HepG2 (cell line): Measurements from ENCODE around the gene ZCCHC18. TPM values are rescaled to one million over a fixed set of nuclear protein-coding genes. Genes with fewer than 3 reads are reported as not detected.

ENCODE experiments used
- ATAC-seq: fragments of 200-7000 bp; cut with Tn5 transposase; 3 replicates; pipeline ENCODE4 v1.9.1; 2020; ENCODE audit warnings: mild to moderate bottlenecking, moderate library complexity
- BruUV-seq: library from RNA; stranded (reverse); fragments of 400-500 nt; replicated peaks from 2 replicates; lab custom pipeline; 2021; lab: Mats Ljungman, UMichigan
- CTCF ChIA-PET: fragments of 300-600 bp; formaldehyde crosslinking; extraction: SDS; loops from one replicate; lab custom pipeline; 2021; ENCODE audit warnings: low total read pairs, inconsistent platforms, low intra/inter-chr PET ratio; lab: Yijun Ruan, JAX
- POLR2A ChIA-PET: fragments of 350-600 bp; sonication (Branson Sonifier 250); formaldehyde crosslinking; loops from one replicate; lab custom pipeline; 2020; ENCODE audit warnings: antibody characterized with exemption, inconsistent platforms; lab: Yijun Ruan, JAX
- DNase-seq: peaks from one replicate; pipeline ENCODE4 v3.0.0-alpha.2; 2015; ENCODE audit warnings: low spot score
- FAIRE-seq: peaks from 3 replicates; lab custom pipeline; 2011; peaks lifted over from hg19 to GRCh38; lab: Jason Lieb, UNC
- H2AFZ ChIP-seq: one replicate; pipeline ENCODE4 v1.6.1; 2011; ENCODE audit warnings: low read length, inconsistent platforms
- H3K27ac ChIP-seq: fragments of 300-600 bp; 3 replicates; pipeline ENCODE4 v1.8.0; 2011; ENCODE audit warnings: mixed run types, mild to moderate bottlenecking, mixed read lengths, low read length, inconsistent platforms; ENCODE audit not compliant: insufficient read depth; ENCODE audit errors: extremely low read length
- H3K27me3 ChIP-seq, 2 experiments: fragments of 200-600 bp in 1 of 2; 2 replicates in 1 of 2; 3 replicates in 1 of 2; pipeline versions ENCODE4 v1.6.0 to v1.8.0; 2011; ENCODE audit warnings: low read length in 2 of 2, mild to moderate bottlenecking in 2 of 2, moderate library complexity in 2 of 2, inconsistent platforms in 1 of 2; ENCODE audit not compliant: insufficient read depth in 2 of 2, control insufficient read depth in 1 of 2
- H3K36me3 ChIP-seq, 2 experiments: fragments of 200-600 bp in 1 of 2; replicated peaks in 1 of 2; 2 replicates in 1 of 2; 3 replicates in 1 of 2; pipeline versions ENCODE4 v1.5.1 to v1.8.0; 2011; ENCODE audit warnings: low read length in 2 of 2, inconsistent platforms in 1 of 2; ENCODE audit not compliant: insufficient read depth in 2 of 2, control insufficient read depth in 1 of 2
- H3K4me1 ChIP-seq: 2 replicates; pipeline ENCODE4 v1.5.1; 2012; ENCODE audit warnings: low read length, inconsistent platforms; ENCODE audit not compliant: insufficient read depth
- H3K4me2 ChIP-seq: 2 replicates; pipeline ENCODE4 v1.6.0; 2011; ENCODE audit warnings: low read depth, low read length, inconsistent platforms
- H3K4me3 ChIP-seq, 3 experiments: fragments of 200-600 bp in 1 of 3; sonication (generic), shearing (Covaris generic) in 1 of 3; replicated peaks in 1 of 3; 2 replicates each; pipeline ENCODE4 v1.5.1; 2011 to 2016; ENCODE audit warnings: low read length in 3 of 3, inconsistent platforms in 2 of 3, low read depth in 2 of 3, mild to moderate bottlenecking in 2 of 3, control low read depth in 1 of 3, mixed read lengths in 1 of 3; ENCODE audit not compliant: insufficient read depth in 1 of 3
- H3K79me2 ChIP-seq: one replicate; pipeline ENCODE4 v1.6.1; 2011; ENCODE audit warnings: low read length, inconsistent platforms; ENCODE audit not compliant: insufficient read depth
- H3K9ac ChIP-seq: 2 replicates; pipeline ENCODE4 v1.6.0; 2011; ENCODE audit warnings: mild to moderate bottlenecking, low read depth, low read length, inconsistent platforms; ENCODE audit not compliant: insufficient read depth
- H3K9me3 ChIP-seq: 2 replicates; pipeline ENCODE4 v1.5.1; 2012; ENCODE audit warnings: mild to moderate bottlenecking, low read length
- H4K20me1 ChIP-seq: 2 replicates; pipeline ENCODE4 v1.6.0; 2011; ENCODE audit warnings: inconsistent platforms, mild to moderate bottlenecking, low read length, moderate library complexity; ENCODE audit not compliant: insufficient read depth
- FOXM1 ChIP-seq: sonication (generic); formaldehyde crosslinking; IDR thresholded peaks from 2 replicates; pipeline ENCODE4 v1.5.0; 2020; ENCODE audit warnings: missing genetic modification reagents
- PHB2 ChIP-seq: fragments of 450-650 bp; IDR thresholded peaks from 2 replicates; pipeline ENCODE4 v1.6.1; 2018; ENCODE audit not compliant: partially characterized antibody
- ZKSCAN8 ChIP-seq: IDR thresholded peaks from 2 replicates; pipeline ENCODE4 v1.6.1; 2016; ENCODE audit warnings: borderline replicate concordance, missing genetic modification reagents, missing compliant biosample characterization
- ZNF674 ChIP-seq: sonication (generic); formaldehyde crosslinking; IDR thresholded peaks from 2 replicates; pipeline ENCODE4 v1.5.0; 2020; ENCODE audit warnings: low read depth, mild to moderate bottlenecking, missing genetic modification reagents
- ZNF746 ChIP-seq: sonication (generic); formaldehyde crosslinking; IDR thresholded peaks from 2 replicates; pipeline ENCODE4 v1.8.0; 2022; ENCODE audit warnings: mild to moderate bottlenecking, missing genetic modification reagents
- WGBS: methylation state at CpG from one replicate; pipeline ENCODE4 v1.1.6; 2017; ENCODE audit warnings: low lambda C conversion rate; 5-methylcytosine and 5-hydroxymethylcytosine counted together
- in situ Hi-C: cut with HindIII; loops from 2 replicates; pipeline ENCODE4 v1.10.0; 2017; ENCODE audit warnings: low pct_unique_long_range_greater_than_20kb; ENCODE audit not compliant: extremely low pct_ligation_motif_present
- intact Hi-C: fragments of 100-400 bp; cut with micrococcal nuclease; formaldehyde crosslinking; loops from one replicate; pipeline ENCODE4 v1.10.0; 2022; ENCODE audit not compliant: unreplicated experiment
- polyA plus RNA-seq, 8 experiments: library from polyadenylated mRNA; depleted of rRNA in 3 of 8; stranded (reverse) in 7 of 8; unstranded in 1 of 8; fragments of >200 nt; fragmentation: Illumina TruSeq in 4 of 8; extraction: Trizol in 4 of 8; gene quantifications; 2 replicates each; pipeline versions ENCODE4 v1.2.1 to v1.2.3, GENCODE V29; 2011 to 2016; ENCODE audit warnings: low read depth in 4 of 8, missing spikeins in 1 of 8, mixed read lengths in 1 of 8; ENCODE audit not compliant: insufficient read depth in 1 of 8
- total RNA-seq, 5 experiments: library from RNA; depleted of rRNA; stranded (reverse); fragments of >200 nt; fragmentation: Illumina TruSeq; extraction: Trizol; gene quantifications; 2 replicates each; pipeline ENCODE4 v1.2.3, GENCODE V29; 2016; ENCODE audit warnings: low read depth in 1 of 5
- TF ChIP-seq, protein P1 (sequence below): sonication (generic); formaldehyde crosslinking; IDR thresholded peaks from 2 replicates; pipeline ENCODE4 v1.8.0; 2022; ENCODE audit warnings: mild to moderate bottlenecking, missing genetic modification reagents; ENCODE audit not compliant: insufficient replicate concordance
- TF ChIP-seq, protein P2 (sequence below): sonication (generic); formaldehyde crosslinking; IDR thresholded peaks from 2 replicates; pipeline ENCODE4 v1.8.1; 2023; ENCODE audit warnings: missing genetic modification reagents, mild to moderate bottlenecking, borderline replicate concordance
- TF ChIP-seq, protein P3 (sequence below): sonication (generic); formaldehyde crosslinking; IDR thresholded peaks from 2 replicates; pipeline ENCODE4 v1.5.0; 2020; ENCODE audit warnings: missing genetic modification reagents

Gene ZCCHC18
- total and polyA plus RNA-seq, 2 of the 13 experiments (the other 11 are each of a cell fraction or from before 2014, with no cell fraction given) = 0.18 to 0.33 TPM

- in situ Hi-C loops (loop anchor here (25.0 kb wide), 1 partner anchor 464 kb away; the partner anchor contains the start of gene MORF4L2), intact Hi-C loops (no loop called here)
- no TSS peak for BruUV-seq
- WGBS = 43% methylated on average over 1 of the region's 1 CpG
- Histone ChIP-seq H3K4me1 (0 out of 2 replicates have a peak, but pooled peaks cover 5% of the 10 kb centered on the region), H3K9me3 (no peaks in the 10 kb centered on the region), H3K9ac (no peak overlapping the region), H2AFZ (no peak overlapping the region), H3K27ac (no peak overlapping the region), H4K20me1 (no peaks in the 10 kb centered on the region), H3K4me3 (no peak overlapping the region), H3K4me2 (no peak overlapping the region), H3K27me3 (no peaks in the 10 kb centered on the region), H3K79me2 (no peaks in the 10 kb centered on the region), H3K36me3 (no peaks in the 10 kb centered on the region)
- no peak for FAIRE-seq
- ATAC-seq = no peak
- DNase-seq = no peak
- ChIA-PET POLR2A (no interaction called here), CTCF (no interaction called here)
- TF ChIP-seq PHB2 (no peak), ZNF746 (CRISPR knock-in tag) (no peak), ZKSCAN8 (CRISPR knock-in tag) (no peak), ZNF674 (CRISPR knock-in tag) (no peak), FOXM1 (CRISPR knock-in tag) (no peak)
- TF ChIP-seq, protein P1, sequence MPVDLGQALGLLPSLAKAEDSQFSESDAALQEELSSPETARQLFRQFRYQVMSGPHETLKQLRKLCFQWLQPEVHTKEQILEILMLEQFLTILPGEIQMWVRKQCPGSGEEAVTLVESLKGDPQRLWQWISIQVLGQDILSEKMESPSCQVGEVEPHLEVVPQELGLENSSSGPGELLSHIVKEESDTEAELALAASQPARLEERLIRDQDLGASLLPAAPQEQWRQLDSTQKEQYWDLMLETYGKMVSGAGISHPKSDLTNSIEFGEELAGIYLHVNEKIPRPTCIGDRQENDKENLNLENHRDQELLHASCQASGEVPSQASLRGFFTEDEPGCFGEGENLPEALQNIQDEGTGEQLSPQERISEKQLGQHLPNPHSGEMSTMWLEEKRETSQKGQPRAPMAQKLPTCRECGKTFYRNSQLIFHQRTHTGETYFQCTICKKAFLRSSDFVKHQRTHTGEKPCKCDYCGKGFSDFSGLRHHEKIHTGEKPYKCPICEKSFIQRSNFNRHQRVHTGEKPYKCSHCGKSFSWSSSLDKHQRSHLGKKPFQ (CRISPR knock-in tag) = no peak
- TF ChIP-seq, protein P2, sequence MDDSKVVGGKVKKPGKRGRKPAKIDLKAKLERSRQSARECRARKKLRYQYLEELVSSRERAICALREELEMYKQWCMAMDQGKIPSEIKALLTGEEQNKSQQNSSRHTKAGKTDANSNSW = no peak
- TF ChIP-seq, protein P3, sequence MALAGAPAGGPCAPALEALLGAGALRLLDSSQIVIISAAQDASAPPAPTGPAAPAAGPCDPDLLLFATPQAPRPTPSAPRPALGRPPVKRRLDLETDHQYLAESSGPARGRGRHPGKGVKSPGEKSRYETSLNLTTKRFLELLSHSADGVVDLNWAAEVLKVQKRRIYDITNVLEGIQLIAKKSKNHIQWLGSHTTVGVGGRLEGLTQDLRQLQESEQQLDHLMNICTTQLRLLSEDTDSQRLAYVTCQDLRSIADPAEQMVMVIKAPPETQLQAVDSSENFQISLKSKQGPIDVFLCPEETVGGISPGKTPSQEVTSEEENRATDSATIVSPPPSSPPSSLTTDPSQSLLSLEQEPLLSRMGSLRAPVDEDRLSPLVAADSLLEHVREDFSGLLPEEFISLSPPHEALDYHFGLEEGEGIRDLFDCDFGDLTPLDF = no peak
Observed at GRCh38 chrX:104151037-104151436, 38.7 kb downstream of the ZCCHC18 start.
